Breast epithelium (tissue), 4 donors: ENCODE measurements around the gene NDC1. TPM values are rescaled to one million over a fixed set of nuclear protein-coding genes. Genes with fewer than 3 reads are reported as not detected.
A peak's percentile ranks its signal among the peaks of the same experiment; 100 is the strongest.

ENCODE experiments used
- DNase-seq, 2 donors: peaks; one replicate each; pipeline ENCODE4 v3.0.0-alpha.2; 2019; ENCODE audit warnings: low spot score in 2 of 2
- H3K27ac ChIP-seq, 2 donors: fragments of 200-600 bp; sonication (generic) in 1 of 2; one replicate each; pipeline ENCODE4 v1.5.1; 2016 to 2019; ENCODE audit warnings: mild to moderate bottlenecking in 1 of 2
- H3K27me3 ChIP-seq, 2 donors: fragments of 200-600 bp; sonication (generic) in 1 of 2; one replicate each; pipeline versions ENCODE4 v1.5.1 to v1.6.0; 2017 to 2019; ENCODE audit warnings: control low read depth in 1 of 2, mild to moderate bottlenecking in 1 of 2
- H3K36me3 ChIP-seq: fragments of 200-600 bp; one replicate; pipeline ENCODE4 v1.5.1; 2019
- H3K4me1 ChIP-seq, 2 donors: fragments of 200-600 bp; sonication (generic); one replicate each; pipeline ENCODE4 v1.5.1; 2016 to 2019; ENCODE audit warnings: control low read depth in 1 of 2
- H3K4me3 ChIP-seq, 3 donors: fragments of 200-600 bp; sonication (generic); 1 replicate in 2 of 3; 2 replicates in 1 of 3; pipeline ENCODE4 v1.5.1; 2016 to 2019; ENCODE audit warnings: mild to moderate bottlenecking in 3 of 3, moderate library complexity in 2 of 3
- H3K9me3 ChIP-seq, 2 donors: fragments of 200-600 bp; sonication (generic) in 1 of 2; one replicate each; pipeline ENCODE4 v1.5.1; 2016 to 2019; ENCODE audit warnings: control low read depth in 1 of 2
- POLR2A ChIP-seq: fragments of 450-650 bp; IDR thresholded peaks from one replicate; pipeline ENCODE4 v1.6.1; 2016; ENCODE audit warnings: antibody characterized with exemption, mild to moderate bottlenecking, moderate library complexity
- POLR2AphosphoS5 ChIP-seq, 3 donors: sonication (generic); formaldehyde crosslinking; IDR thresholded peaks; one replicate each; pipeline ENCODE4 v1.6.1; 2017; ENCODE audit warnings: antibody characterized with exemption in 3 of 3
- intact Hi-C: fragments of 100-400 bp; cut with DNase I; formaldehyde crosslinking; loops from one replicate; pipeline ENCODE4 v1.15.1; 2023; ENCODE audit warnings: low total_unique reads
- total RNA-seq, 3 donors: library from RNA; depleted of rRNA; stranded (reverse); fragments of >200 nt; gene quantifications; one replicate each; pipeline ENCODE4 v1.1.0, GENCODE V29; 2016
- TF ChIP-seq, protein P1 (sequence below), 3 donors: fragments of 450-650 bp; IDR thresholded peaks; one replicate each; pipeline ENCODE4 v1.5.1; 2016 to 2017; ENCODE audit warnings: antibody characterized with exemption in 3 of 3, mild to moderate bottlenecking in 3 of 3, moderate library complexity in 3 of 3

The NDC1 gene
- total RNA-seq, 3 donors from 2014 or later = 10.9 to 18.4 (median 12.8) TPM

DNA sequence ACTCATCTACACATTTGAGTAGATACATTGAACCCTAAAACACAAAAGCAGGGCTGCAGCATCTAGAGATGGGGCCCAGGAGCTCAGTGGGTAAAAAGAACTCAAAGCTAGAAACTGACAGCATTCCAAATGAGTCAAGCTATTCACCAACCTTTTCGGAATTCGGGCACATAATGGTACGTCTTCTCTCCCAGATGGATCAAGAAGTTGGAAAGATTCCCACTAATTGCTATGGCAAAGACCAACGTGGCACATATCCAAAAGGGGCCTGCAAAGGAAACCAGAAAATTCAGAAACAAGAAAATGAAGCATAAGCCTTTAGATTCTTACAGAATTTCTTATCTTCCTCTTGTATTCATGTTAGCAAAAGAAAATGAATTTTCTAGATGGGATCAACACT lies 33.1 kb upstream of the NDC1 start:
- Histone ChIP-seq H3K9me3 (no peaks in the 10 kb centered on the region), H3K27ac (no peak overlapping the region), H3K4me3 (no peak overlapping the region), H3K4me1 (no peaks in the 10 kb centered on the region), H3K27me3 (no peaks in the 10 kb centered on the region), H3K36me3 (peaks cover 5% of the 10 kb centered on the region)
- intact Hi-C loops = no loop called here
- TF ChIP-seq POLR2AphosphoS5 (IDR thresholded peaks at IDR 0.05) (no peak), POLR2A (no peak)
- TF ChIP-seq, protein P1, sequence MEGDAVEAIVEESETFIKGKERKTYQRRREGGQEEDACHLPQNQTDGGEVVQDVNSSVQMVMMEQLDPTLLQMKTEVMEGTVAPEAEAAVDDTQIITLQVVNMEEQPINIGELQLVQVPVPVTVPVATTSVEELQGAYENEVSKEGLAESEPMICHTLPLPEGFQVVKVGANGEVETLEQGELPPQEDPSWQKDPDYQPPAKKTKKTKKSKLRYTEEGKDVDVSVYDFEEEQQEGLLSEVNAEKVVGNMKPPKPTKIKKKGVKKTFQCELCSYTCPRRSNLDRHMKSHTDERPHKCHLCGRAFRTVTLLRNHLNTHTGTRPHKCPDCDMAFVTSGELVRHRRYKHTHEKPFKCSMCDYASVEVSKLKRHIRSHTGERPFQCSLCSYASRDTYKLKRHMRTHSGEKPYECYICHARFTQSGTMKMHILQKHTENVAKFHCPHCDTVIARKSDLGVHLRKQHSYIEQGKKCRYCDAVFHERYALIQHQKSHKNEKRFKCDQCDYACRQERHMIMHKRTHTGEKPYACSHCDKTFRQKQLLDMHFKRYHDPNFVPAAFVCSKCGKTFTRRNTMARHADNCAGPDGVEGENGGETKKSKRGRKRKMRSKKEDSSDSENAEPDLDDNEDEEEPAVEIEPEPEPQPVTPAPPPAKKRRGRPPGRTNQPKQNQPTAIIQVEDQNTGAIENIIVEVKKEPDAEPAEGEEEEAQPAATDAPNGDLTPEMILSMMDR (IDR thresholded peaks at IDR 0.05) = no peak
- DNase-seq = no peak

DNA sequence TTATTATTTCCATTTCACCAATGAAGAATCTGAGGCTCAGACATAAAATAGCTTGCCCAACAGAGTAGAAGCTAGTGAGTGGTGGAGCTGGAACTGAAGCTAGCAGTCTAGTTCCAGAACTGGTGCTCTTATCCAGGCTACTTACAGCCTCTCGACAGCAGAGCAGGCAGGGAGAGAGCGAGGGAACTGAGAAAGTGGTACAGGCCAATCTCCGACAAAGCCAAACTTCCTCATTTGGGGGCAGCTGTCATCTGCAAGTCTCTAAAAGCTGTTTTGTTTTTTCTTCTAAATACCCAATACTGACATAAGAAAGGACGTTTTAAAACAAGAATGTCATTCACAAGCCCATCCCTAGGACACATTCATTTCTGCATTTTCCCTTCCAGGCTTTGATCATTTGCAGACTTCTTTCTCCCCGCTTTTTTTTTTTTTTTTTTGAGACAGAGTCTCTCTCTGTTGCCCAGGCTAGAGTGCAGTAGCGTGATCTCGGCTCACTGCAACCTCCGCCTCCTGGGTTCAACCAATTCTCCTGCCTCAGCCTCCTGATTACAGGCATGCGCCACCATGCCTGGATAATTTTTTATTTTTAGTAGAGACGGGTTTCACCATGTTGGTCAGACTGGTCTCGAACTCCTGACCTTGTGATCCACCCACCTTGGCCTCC lies 31.5 kb upstream of the NDC1 start:
- Histone ChIP-seq H3K27ac (no peak overlapping the region), H3K27me3 (no peaks in the 10 kb centered on the region), H3K4me3 (no peak overlapping the region), H3K9me3 (no peaks in the 10 kb centered on the region), H3K4me1 (no peaks in the 10 kb centered on the region), H3K36me3 (peaks cover 5% of the 10 kb centered on the region)
- DNase-seq = no peak
- TF ChIP-seq, protein P1 (IDR thresholded peaks at IDR 0.05) = no peak
- TF ChIP-seq POLR2AphosphoS5 (IDR thresholded peaks at IDR 0.05) (no peak), POLR2A (no peak)
- intact Hi-C loops = no loop called here

DNA sequence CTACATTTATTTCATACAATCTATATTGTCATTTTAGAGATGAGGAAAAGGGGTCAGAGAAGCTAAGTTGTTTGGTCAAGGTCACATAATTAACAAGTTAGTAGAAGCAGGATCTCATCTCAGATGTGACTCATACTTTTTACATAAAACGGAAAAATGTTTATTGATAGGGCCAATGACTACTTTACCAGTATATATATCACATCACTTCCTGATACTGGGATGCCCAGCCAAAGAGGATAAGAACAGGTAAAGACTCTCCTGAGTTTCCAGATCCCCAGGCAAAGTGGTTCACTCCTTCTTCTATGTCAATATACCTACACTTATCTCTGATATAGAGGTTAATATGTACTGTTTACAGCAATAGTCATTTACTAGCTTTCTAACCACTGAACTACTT lies 30.5 kb upstream of the NDC1 start:
- Histone ChIP-seq H3K9me3 (no peaks in the 10 kb centered on the region), H3K4me1 (no peaks in the 10 kb centered on the region), H3K27ac (no peak overlapping the region), H3K36me3 (peaks cover 5% of the 10 kb centered on the region), H3K27me3 (no peaks in the 10 kb centered on the region), H3K4me3 (no peak overlapping the region)
- TF ChIP-seq, protein P1 (IDR thresholded peaks at IDR 0.05) = no peak
- TF ChIP-seq POLR2AphosphoS5 (IDR thresholded peaks at IDR 0.05) = no peak
- no peak for TF ChIP-seq POLR2A
- DNase-seq = no peak
- intact Hi-C loops = no loop called here

DNA sequence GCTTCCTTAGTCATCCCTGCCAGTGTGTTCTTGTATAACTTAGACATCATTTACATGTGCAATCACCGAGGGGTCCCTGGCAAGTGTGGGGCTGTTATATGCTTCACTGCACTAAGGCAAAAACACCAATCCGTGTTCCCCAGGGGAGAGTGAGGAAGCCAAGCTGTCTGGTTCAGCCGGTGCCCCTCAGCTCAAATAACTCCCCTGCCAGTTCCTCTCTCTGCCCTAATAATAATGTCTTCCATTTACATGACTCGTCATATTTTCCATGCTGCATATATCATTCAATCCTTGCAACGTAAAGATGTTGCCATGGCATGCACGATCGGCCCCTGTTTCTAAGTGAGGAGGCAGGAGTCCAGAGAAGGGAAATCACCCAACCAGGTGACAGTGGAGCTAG lies 24.4 kb upstream of the NDC1 start:
- intact Hi-C loops = no loop called here
- Histone ChIP-seq H3K36me3 (no peaks in the 10 kb centered on the region), H3K4me3 (no peak overlapping the region), H3K9me3 (no peaks in the 10 kb centered on the region), H3K27me3 (no peaks in the 10 kb centered on the region), H3K4me1 (no peaks in the 10 kb centered on the region), H3K27ac (no peak overlapping the region)
- no peak for DNase-seq
- TF ChIP-seq, protein P1 (IDR thresholded peaks at IDR 0.05) = no peak

DNA sequence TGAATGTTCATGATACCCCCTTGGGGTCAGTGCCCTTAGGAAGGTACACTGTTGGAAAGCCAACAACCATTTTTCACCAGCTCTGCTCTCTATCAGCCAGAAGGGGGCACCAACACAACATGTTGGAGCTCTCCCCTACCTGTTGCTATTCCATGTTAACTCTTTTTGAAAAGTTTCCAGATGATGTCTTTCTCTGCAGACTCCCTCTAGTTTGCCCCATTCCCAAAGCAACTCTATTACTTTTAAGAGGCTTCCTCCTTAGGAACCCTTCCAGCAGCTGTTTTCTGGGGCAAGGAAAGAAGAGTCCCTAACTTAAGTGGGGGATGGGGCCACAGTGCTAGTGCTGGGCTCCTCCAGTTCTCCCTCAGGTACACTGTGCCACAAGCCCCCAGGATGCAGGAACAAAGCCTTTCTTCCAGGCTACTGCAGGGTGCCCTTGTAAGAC lies 22.9 kb upstream of the NDC1 start:
- H3K27me3 ChIP-seq = no peaks in the 10 kb centered on the region
- no peaks in the 10 kb centered on the region for H3K9me3 ChIP-seq
- no peaks in the 10 kb centered on the region for H3K4me1 ChIP-seq
- intact Hi-C loops = no loop called here
- TF ChIP-seq POLR2A = no peak
- TF ChIP-seq, protein P1 (IDR thresholded peaks at IDR 0.05) = peak; percentile 21 to 66 (median 50)
- H3K36me3 ChIP-seq = peaks cover 4% of the 10 kb centered on the region
- no peak overlapping the region for H3K4me3 ChIP-seq
- no peak for DNase-seq
- H3K27ac ChIP-seq = no peak overlapping the region
